HG02943 (cell line): ENCODE measurements around the gene AKIP1.
A peak's percentile ranks its signal among the peaks of the same experiment; 100 is the strongest.
"Not testable (repeated sequence)": the region's sequence is repeated elsewhere in the genome, so short reads cannot be mapped to it uniquely, and the experiment has no call there.

Experiments
- ATAC-seq: cut with Tn5 transposase; IDR thresholded peaks from one replicate; pipeline ENCODE4 v1.9.1; 2021; ENCODE audit warnings: mild to moderate bottlenecking, low read depth, moderate library complexity; ENCODE audit not compliant: unreplicated experiment

AKIP1 gene, protein sequence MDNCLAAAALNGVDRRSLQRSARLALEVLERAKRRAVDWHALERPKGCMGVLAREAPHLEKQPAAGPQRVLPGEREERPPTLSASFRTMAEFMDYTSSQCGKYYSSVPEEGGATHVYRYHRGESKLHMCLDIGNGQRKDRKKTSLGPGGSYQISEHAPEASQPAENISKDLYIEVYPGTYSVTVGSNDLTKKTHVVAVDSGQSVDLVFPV

DNA sequence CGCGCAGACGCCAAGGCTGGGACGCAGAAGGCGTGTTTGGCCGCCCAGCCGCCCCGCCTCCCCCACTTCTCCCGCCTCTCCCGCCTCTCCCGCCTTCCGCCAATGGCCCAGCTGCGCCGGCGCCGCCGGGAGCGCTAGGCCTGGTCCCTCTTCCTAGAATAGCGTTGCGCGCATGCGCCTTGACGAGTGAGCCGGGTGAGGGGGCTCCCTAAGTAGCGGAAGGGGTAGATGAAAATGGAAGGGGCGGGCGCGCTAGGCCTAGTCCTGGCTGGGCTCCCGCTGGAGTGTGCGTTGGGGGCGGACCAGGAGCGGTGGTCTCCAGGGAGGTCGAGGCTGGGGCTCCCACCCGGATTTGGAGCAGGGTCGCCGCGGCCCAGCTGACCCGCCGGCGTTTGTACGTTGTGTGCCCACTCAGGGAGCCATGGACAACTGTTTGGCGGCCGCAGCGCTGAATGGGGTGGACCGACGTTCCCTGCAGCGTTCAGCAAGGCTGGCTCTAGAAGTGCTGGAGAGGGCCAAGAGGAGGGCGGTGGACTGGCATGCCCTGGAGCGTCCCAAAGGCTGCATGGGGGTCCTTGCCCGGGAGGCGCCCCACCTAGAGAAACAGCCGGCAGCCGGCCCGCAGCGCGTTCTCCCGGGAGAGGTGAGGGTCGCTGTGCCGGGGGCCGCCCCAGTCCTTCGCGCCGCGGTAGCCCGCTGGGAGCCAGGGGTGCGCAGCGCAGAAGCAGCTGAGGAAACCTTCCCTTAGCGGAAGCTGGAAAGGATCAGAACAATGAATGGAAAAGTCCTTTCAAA, at the start of gene AKIP1:
Gene AKIP1 (plus strand): TSS at position 161 of the 795 bp plus-strand sequence. CDS start 261 bp downstream, at position 422.
- ATAC-seq, result peak; percentile 61

- no peak for ATAC-seq
Measured at GRCh38 chr11:8863838-8864237, 47.2 kb upstream of the AKIP1 start.

DNA sequence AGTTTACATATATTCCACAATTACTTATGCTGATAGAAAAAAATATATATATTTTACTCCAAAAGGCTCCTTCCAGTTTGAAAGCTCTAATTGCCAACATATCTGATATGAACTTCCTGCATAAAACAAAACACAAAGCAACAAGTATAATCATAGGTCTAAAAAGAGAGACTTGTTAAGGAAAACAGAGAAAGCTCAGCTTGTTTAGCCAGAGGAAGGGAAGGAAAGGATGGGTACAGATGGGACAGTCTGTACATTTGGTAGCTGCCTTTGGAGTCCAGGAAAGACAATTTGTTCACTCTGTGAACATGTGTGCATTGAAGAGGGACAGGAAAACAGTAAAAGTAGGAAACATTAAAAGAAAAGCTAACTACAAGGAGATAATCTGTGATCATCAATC, 45.7 kb upstream of the AKIP1 start:
- ATAC-seq, result no peak

DNA sequence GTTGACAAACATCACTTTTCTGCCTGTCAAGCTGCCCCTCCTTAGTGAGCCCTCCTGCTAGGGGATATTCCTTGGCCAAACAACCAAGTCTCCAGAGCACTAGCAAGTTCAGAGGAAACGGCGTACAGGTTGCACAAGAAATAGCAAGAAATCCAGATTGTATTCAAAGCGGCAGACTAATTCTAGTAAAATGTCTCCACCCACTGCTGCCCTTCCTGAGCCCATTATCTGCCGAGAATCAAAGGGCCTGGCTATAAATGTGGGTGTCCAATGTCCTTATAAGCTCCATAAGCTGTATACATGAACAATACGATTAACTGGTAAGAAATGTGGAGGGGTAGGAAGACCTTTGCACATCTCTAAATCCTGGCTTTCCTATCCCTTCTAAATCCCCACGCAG, 44.0 kb upstream of the AKIP1 start:
- ATAC-seq, result no peak

DNA sequence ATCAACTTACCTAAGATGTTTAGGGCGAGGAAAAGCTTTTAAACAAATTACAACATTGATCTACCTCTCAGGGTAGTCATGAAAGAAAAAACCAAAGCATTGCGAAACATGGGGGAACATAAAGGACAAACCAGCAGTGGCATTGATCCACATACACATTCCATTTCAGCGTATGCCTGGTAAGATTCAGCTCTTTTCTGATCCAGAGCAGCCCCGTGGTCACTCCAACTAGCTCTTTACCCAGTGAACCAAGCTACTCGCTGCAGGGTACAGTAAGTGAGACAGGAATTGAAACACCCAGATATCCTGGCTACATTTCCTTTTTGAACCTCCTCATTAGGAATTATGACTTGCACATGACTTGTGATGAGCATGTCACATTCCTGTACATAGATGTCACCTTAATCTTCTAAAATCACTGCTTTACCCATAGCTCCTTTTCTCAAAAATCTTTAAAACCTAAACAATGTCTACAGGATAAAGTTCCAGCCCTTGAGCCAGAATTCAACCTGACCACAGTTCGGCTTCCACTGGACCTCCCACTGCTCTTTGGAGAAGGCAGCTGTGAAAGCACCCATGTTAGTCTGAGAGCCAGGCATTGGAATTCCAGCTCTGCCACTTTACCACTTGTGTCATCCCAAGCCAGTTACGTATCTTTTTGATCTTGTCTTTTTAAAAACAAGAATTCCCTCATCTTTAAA, 42.9 kb upstream of the AKIP1 start:
- ATAC-seq, result no peak

GRCh38 chr11:8870411-8871170, 40.4 kb upstream of the AKIP1 start:
- no peak for ATAC-seq

GRCh38 chr11:8871171-8871775, 39.7 kb upstream of the AKIP1 start:
- ATAC-seq, result no peak

DNA sequence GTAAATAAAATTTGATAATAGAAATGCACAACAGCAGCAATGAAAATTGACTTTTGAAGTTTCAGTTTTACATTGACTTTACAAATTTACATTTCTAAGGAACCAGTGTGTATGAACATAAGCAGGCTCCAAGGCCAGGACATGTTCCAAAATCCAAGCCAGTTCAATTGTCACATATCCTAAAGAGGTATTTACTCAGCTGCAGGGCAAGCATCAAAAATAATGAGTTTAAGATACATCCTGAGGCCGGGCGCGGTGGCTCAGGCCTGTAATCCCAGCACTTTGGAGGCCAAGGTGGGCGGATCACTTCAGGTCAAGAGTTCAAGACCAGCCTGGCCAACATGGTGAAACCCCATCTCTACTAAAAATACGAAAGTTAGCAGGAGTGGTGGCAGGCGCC, 39.0 kb upstream of the AKIP1 start:
- no peak for ATAC-seq

- ATAC-seq, result no peak
Measured at GRCh38 chr11:8873741-8874405, 37.1 kb upstream of the AKIP1 start.

- no peak for ATAC-seq
Measured at GRCh38 chr11:8878771-8879170, 32.2 kb upstream of the AKIP1 start.

GRCh38 chr11:8881585-8881984, 29.4 kb upstream of the AKIP1 start:
- ATAC-seq, result not testable (repeated sequence)

DNA sequence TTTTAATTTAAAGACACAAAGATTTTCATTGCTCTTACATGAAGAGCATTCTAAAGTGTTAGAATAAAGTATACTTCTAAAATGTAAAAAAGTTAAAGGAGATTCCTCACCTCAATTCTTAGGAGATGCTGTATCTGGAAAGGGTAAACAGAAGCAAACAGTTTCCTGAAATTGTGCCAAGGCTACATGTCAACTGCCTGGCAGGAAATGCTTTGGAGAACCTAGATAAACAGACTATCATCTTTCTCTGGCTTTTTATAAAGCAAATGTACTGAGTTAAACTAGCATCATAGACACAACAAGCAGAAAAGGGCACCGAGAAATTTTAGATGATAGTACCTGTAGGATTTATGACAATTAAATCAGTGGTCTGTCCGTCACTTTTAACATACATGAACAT, 24.7 kb upstream of the AKIP1 start:
- ATAC-seq, result no peak

DNA sequence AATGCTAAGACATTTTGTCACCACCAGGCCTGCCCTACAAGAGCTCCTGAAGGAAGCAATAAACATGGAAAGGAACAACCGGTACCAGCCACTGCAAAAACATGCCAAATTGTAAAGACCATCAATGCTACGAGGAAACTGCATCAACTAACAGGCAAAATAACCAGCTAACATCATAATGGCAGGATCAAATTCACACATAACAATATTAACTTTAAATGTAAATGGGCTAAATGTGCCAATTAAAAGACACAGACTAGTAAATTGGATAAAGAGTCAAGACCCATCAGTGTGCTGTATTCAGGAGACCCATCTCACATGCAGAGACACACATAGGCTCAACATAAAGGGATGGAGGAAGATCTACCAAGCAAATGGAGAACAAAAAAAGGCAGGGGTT, 19.8 kb upstream of the AKIP1 start:
- ATAC-seq, result not testable (repeated sequence)

DNA sequence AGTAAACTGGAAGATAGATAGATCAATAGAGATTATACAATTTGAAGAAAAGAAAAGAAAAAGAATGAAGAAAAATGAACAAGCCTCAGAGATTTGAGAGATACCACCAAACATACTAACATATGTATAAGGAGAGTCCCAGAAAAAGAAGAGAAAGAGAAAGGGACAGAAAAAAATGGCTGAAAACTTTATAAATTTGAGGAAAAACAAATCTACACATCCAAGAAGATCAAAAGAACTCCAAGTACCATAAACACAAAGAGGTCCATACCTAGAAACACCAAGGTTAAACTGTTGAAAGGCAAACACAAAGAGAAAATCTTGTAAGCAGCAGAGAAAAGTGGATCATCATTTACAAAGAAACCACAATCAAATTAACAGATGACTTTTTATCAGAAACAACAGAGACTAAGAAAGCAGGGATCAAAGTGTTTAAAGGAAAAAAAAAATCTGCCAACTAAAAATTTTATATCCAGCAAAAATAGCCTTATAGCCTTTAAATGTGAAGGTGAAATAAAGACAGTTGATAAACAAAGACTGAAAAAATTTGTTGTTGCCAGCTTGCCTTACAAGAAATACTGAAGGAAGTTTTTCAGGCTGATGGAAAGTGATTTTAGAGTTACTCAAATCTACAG, 11.8 kb upstream of the AKIP1 start:
- no peak for ATAC-seq

DNA sequence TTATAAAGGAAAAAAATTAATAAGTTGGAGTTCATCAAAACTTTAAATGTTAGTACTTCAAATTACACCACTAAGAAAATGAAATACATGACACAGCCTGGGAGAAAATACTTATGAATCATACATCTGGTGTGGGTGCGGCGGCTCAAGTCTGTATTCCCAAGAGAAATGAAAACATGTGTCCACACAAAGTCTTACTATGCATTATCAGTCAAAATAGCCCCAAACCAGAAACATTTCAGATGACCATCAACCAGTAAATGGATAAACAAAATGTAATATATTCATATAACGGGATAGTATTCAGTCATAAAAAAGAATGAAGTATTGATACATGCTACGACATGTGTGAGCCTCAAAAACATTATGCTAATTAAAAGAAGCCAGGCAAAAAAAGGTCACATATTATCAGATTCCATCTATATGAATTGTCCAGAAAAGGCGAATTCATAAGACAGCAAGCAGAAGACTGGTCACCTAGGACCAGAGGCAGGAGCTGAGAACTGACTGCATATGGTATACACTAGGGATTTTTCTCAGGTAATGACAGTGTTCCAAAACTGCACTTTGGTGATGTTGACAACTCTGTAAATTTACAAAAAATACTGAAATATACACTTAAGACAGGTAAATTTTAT, 5.3 kb upstream of the AKIP1 start:
- ATAC-seq, result no peak

DNA sequence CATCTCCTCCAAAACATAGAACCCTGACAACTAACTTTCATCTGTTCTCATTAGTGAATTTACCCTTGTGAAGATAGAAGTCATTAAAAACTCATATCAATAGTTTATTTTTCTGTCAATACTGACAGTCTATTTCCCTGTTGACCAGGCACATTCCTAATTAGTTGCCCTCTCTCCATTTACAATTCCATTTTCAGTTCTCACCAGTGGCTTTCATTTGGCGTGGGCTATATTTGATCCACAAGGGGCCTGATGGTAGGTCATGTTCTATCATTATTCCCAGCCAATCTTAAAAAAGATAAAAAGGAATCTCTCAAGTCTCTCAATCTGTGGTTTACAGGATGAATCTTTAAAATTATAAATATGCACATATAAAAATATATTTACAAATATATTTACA, 3.9 kb upstream of the AKIP1 start:
- no peak for ATAC-seq

DNA sequence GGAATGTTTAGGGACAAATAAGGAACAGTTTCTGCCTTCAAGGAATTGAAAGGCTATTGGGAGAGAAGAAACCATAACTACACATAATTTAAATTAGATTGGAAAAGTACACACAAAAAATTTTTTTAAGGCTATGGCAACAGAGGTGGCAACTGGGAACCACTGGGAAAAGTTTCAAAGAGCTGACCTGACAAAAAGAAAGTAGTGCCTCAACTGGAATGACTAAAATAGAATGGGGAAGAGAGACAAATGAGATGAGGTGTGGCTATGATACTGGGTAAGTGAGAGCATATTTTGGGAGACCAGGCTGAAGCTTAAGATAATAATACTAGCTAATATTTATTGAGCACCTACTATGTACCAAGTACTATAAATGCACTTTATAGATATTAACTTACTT, 2.9 kb upstream of the AKIP1 start:
- no peak for ATAC-seq

- ATAC-seq, result peak; percentile 16
Measured at GRCh38 chr11:8910649-8911026, 351 bp upstream of the AKIP1 start.
